Transverse colon (tissue), 3 donors: ENCODE data around the gene HDC.

Source experiments
- CTCF ChIP-seq, 5 experiments: fragments of 200-600 bp in 3 of 5; fragments of 450-650 bp in 2 of 5; sonication (generic) in 3 of 5; IDR thresholded peaks; 1 replicate in 2 of 5; 2 replicates in 3 of 5; pipeline ENCODE4 v1.5.1; 2016 to 2017; ENCODE audit warnings: antibody characterized with exemption in 5 of 5, inconsistent platforms in 3 of 5, mild to moderate bottlenecking in 2 of 5, moderate library complexity in 1 of 5
- POLR2A ChIP-seq: fragments of 450-650 bp; IDR thresholded peaks from one replicate; pipeline ENCODE4 v1.6.1; 2016; ENCODE audit warnings: antibody characterized with exemption, mild to moderate bottlenecking, moderate library complexity

- no peak for TF ChIP-seq CTCF (IDR thresholded peaks at IDR 0.05)
- TF ChIP-seq POLR2A, result no peak
Observed at GRCh38 chr15:50210462-50211157, 54.9 kb downstream of the HDC start.
